ENCODE results near the gene TMEM54.

The TMEM54 gene

GRCh38 chr1:32895325-32896215, 5.6 kb downstream of the TMEM54 start:
- no peak for DNase-seq (ENCODE audit: low read depth)

GRCh38 chr1:32894681-32895080, 6.5 kb downstream of the TMEM54 start:
- DNase-seq (ENCODE audit: low read depth) = no peak

GRCh38 chr1:32894019-32894600, 7.1 kb downstream of the TMEM54 start:
- DNase-seq (ENCODE audit: low read depth) = no peak

GRCh38 chr1:32893198-32894018, 7.8 kb downstream of the TMEM54 start:
- peak; percentile 55 for DNase-seq (ENCODE audit: low read depth)

GRCh38 chr1:32892368-32893197, 8.6 kb downstream of the TMEM54 start:
- peak; percentile 44 for DNase-seq (ENCODE audit: low read depth)

- no peak for DNase-seq (ENCODE audit: low read depth)
Observed at GRCh38 chr1:32891630-32892029, 9.6 kb downstream of the TMEM54 start.

GRCh38 chr1:32891241-32891570, 10.0 kb downstream of the TMEM54 start:
- no peak for DNase-seq (ENCODE audit: low read depth)

GRCh38 chr1:32890516-32891240, 10.5 kb downstream of the TMEM54 start:
- DNase-seq (ENCODE audit: low read depth) = no peak

GRCh38 chr1:32889731-32890278, 11.4 kb downstream of the TMEM54 start:
- no peak for DNase-seq (ENCODE audit: low read depth)

- DNase-seq (ENCODE audit: low read depth) = no peak
Observed at GRCh38 chr1:32888677-32889420, 12.3 kb downstream of the TMEM54 start.

- no peak for DNase-seq (ENCODE audit: low read depth)
Observed at GRCh38 chr1:32888134-32888533, 13.1 kb downstream of the TMEM54 start.

GRCh38 chr1:32887623-32888022, 13.6 kb downstream of the TMEM54 start:
- DNase-seq (ENCODE audit: low read depth) = no peak

GRCh38 chr1:32886828-32887414, 14.3 kb downstream of the TMEM54 start:
- no peak for DNase-seq (ENCODE audit: low read depth)

- peak; percentile 62 for DNase-seq (ENCODE audit: low read depth)
Observed at GRCh38 chr1:32886004-32886827, 15.0 kb downstream of the TMEM54 start, which contains the start of gene HPCA. Gene HPCA, plus strand, starts transcription at chr1:32886491. Its CDS starts 2,408 bp downstream, at chr1:32888899.

- DNase-seq (ENCODE audit: low read depth) = no peak
Observed at GRCh38 chr1:32885676-32886003, 15.5 kb downstream of the TMEM54 start.

GRCh38 chr1:32884726-32885125, 16.5 kb downstream of the TMEM54 start:
- no peak for DNase-seq (ENCODE audit: low read depth)

GRCh38 chr1:32884032-32884372, 17.2 kb downstream of the TMEM54 start:
- DNase-seq (ENCODE audit: low read depth) = no peak

GRCh38 chr1:32883338-32884031, 17.7 kb downstream of the TMEM54 start:
- no peak for DNase-seq (ENCODE audit: low read depth)

Measured in ELR (cell line).